GM23248 (cell line): ENCODE measurements around the gene SLC25A21. TPM values are rescaled to one million over a fixed set of nuclear protein-coding genes. Genes with fewer than 3 reads are reported as not detected.
"Not testable (repeated sequence)": the region's sequence is repeated elsewhere in the genome, so short reads cannot be mapped to it uniquely, and the experiment has no call there.

Source experiments
- DNase-seq: peaks from one replicate; pipeline ENCODE4 v3.0.0-alpha.2; 2015
- H2AFZ ChIP-seq: fragments of 200-600 bp; sonication (generic); 2 replicates; pipeline ENCODE4 v1.6.1; 2016; ENCODE audit warnings: antibody characterized with exemption
- H3F3A ChIP-seq: fragments of 200-600 bp; sonication (generic); 2 replicates; pipeline ENCODE4 v1.6.1; 2016; ENCODE audit warnings: mild to moderate bottlenecking, antibody characterized with exemption, mixed run types; ENCODE audit not compliant: insufficient read depth
- H3K27ac ChIP-seq: fragments of 200-600 bp; sonication (generic); 2 replicates; pipeline ENCODE4 v1.5.1; 2016; ENCODE audit warnings: mild to moderate bottlenecking
- H3K27me3 ChIP-seq: fragments of 200-600 bp; sonication (generic); replicated peaks from 2 replicates; pipeline ENCODE4 v1.6.1; 2016; ENCODE audit warnings: mild to moderate bottlenecking; ENCODE audit not compliant: insufficient read depth
- H3K36me3 ChIP-seq: fragments of 200-600 bp; sonication (generic); 2 replicates; pipeline ENCODE4 v1.6.1; 2016; ENCODE audit warnings: low read depth, mild to moderate bottlenecking
- H3K4me1 ChIP-seq: fragments of 200-600 bp; sonication (generic); 2 replicates; pipeline ENCODE4 v1.6.1; 2016; ENCODE audit warnings: mild to moderate bottlenecking; ENCODE audit not compliant: insufficient read depth
- H3K4me2 ChIP-seq: fragments of 200-600 bp; sonication (generic); one replicate; pipeline ENCODE4 v1.6.1; 2016; ENCODE audit warnings: mild to moderate bottlenecking; ENCODE audit not compliant: unreplicated experiment
- H3K4me3 ChIP-seq: fragments of 200-600 bp; sonication (generic); 2 replicates; pipeline ENCODE4 v1.5.1; 2016; ENCODE audit warnings: mild to moderate bottlenecking
- H3K79me2 ChIP-seq: fragments of 200-600 bp; sonication (generic); 2 replicates; pipeline ENCODE4 v1.6.1; 2016; ENCODE audit warnings: mild to moderate bottlenecking; ENCODE audit not compliant: insufficient read depth
- H3K9ac ChIP-seq: fragments of 200-600 bp; sonication (generic); 2 replicates; pipeline ENCODE4 v1.6.1; 2016; ENCODE audit warnings: mild to moderate bottlenecking
- H3K9me2 ChIP-seq: fragments of 200-600 bp; sonication (generic); 2 replicates; pipeline ENCODE4 v1.6.1; 2016; ENCODE audit warnings: mixed run types, mild to moderate bottlenecking, moderate library complexity; ENCODE audit not compliant: insufficient read depth
- H3K9me3 ChIP-seq: fragments of 200-600 bp; sonication (generic); one replicate; pipeline ENCODE4 v1.6.1; 2017; ENCODE audit warnings: low read depth
- H4K20me1 ChIP-seq: fragments of 200-600 bp; sonication (generic); 2 replicates; pipeline ENCODE4 v1.6.0; 2016; ENCODE audit not compliant: insufficient read depth
- EZH2 ChIP-seq: fragments of 200-600 bp; sonication (generic); IDR thresholded peaks from 2 replicates; pipeline ENCODE4 v1.6.1; 2018; ENCODE audit warnings: antibody characterized with exemption, mild to moderate bottlenecking; ENCODE audit not compliant: insufficient read depth, poor library complexity, severe bottlenecking
- EZH2phosphoT487 ChIP-seq: fragments of 200-600 bp; sonication (generic); IDR thresholded peaks from 2 replicates; pipeline ENCODE4 v1.6.1; 2018; ENCODE audit warnings: antibody characterized with exemption, moderate library complexity, mild to moderate bottlenecking, low read depth; ENCODE audit not compliant: insufficient read depth
- WGBS, 2 experiments: methylation state at CpG; one replicate each; pipeline ENCODE4 v1.1.6; 2015 to 2017; ENCODE audit warnings: low lambda C conversion rate in 2 of 2, low coverage in 1 of 2; ENCODE audit errors: missing lambda C conversion rate in 2 of 2; 5-methylcytosine and 5-hydroxymethylcytosine counted together
- in situ Hi-C: fragments of 300-500 bp; cut with MboI; formaldehyde crosslinking; loops from 2 replicates; pipeline ENCODE4 v1.15.0; 2020
- polyA plus RNA-seq: library from polyadenylated mRNA; unstranded; fragments of >200 nt; fragmentation: Nextera tagmentation; extraction: Ambion mirVana; gene quantifications from 2 replicates; pipeline ENCODE4 v1.2.1, GENCODE V29; 2016
- total RNA-seq: library from RNA; depleted of rRNA; stranded (reverse); fragments of >200 nt; shearing (Covaris generic); gene quantifications from 2 replicates; pipeline ENCODE4 v1.2.3, GENCODE V29; 2014

The SLC25A21 gene
- total and polyA plus RNA-seq, 2 experiments from 2014 or later, result 0.26 TPM; not detected in 1

DNA sequence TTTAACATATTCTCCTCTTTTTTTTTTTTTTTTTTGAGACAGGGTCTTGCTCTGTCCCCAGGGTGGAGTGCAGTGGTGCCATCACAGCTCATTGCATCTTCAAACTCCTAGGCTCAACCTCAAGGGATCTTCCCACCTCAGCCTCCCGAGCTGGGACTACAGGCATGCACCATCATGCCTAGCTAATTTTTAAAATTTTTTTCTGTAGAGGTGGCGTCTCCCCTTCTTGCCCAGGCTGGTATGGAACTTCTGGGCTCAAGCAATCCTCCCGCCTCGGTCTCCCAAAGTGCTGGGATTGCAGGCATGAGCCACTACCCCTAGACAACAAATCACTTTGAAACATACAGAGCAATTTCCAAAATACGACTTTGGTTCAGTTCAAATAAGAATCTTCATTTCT, 355.9 kb downstream of the SLC25A21 start:
- 0 out of 2 replicates have a peak, but pooled peaks cover 3% of the 10 kb centered on the region for H3K4me1 ChIP-seq
- no peaks in the 10 kb centered on the region for H3K9me2 ChIP-seq
- H3K27ac ChIP-seq, result no peak overlapping the region
- DNase-seq, result no peak
- H3K9me3 ChIP-seq, result no peaks in the 10 kb centered on the region
- H3K4me3 ChIP-seq, result no peak overlapping the region
- H4K20me1 ChIP-seq, result no peaks in the 10 kb centered on the region
- H3K27me3 ChIP-seq, result no peaks in the 10 kb centered on the region
- no peaks in the 10 kb centered on the region for H3K36me3 ChIP-seq
- H3F3A ChIP-seq, result no peaks in the 10 kb centered on the region
- TF ChIP-seq EZH2 (no peak), EZH2phosphoT487 (no peak)
- H3K9ac ChIP-seq, result no peak overlapping the region
- no peak overlapping the region for H2AFZ ChIP-seq
- in situ Hi-C loops, result no loop called here
- H3K79me2 ChIP-seq, result no peaks in the 10 kb centered on the region
- 66 to 68% methylated on average over 5 of the region's 5 CpGs for WGBS, 2 experiments
- no peak overlapping the region for H3K4me2 ChIP-seq

GRCh38 chr14:36814783-36815182, 357.6 kb downstream of the SLC25A21 start:
- H3K27ac ChIP-seq, H3K36me3 ChIP-seq, H3K9me3 ChIP-seq, H3K4me2 ChIP-seq, H3K79me2 ChIP-seq, H2AFZ ChIP-seq, H3K9me2 ChIP-seq, DNase-seq, H4K20me1 ChIP-seq, H3F3A ChIP-seq, H3K9ac ChIP-seq, H3K4me3 ChIP-seq, in situ Hi-C loops, H3K4me1 ChIP-seq, H3K27me3 ChIP-seq: not testable (repeated sequence)
- WGBS, 2 experiments, result 70 to 71% methylated on average over 5 of the region's 5 CpGs

DNA sequence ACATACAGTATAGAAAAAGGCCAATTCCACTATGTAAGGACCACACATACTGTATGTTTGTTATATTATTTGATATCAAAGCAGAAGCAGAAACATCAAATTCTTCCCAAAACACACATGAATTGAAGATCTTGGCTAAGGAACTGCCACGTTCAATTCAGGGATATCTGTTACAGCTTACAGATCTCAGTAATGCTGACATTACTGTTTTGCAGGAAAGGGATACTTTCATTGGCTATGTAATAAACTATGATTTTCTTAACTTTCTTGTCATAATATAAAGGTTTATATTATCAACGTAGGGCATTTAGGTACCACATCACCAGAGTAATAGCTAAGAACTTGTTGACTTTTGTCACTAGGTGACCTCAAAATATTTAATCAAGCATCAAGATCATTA, 362.2 kb downstream of the SLC25A21 start:
- no peaks in the 10 kb centered on the region for H3F3A ChIP-seq
- H3K4me3 ChIP-seq, result no peak overlapping the region
- H3K9me2 ChIP-seq, result no peaks in the 10 kb centered on the region
- H3K27ac ChIP-seq, result no peak overlapping the region
- TF ChIP-seq EZH2phosphoT487 (no peak), EZH2 (no peak)
- H2AFZ ChIP-seq, result no peak overlapping the region
- WGBS, 2 experiments, result 28 to 41% methylated on average over 2 of the region's 2 CpGs
- H3K9me3 ChIP-seq, result no peaks in the 10 kb centered on the region
- no peaks in the 10 kb centered on the region for H3K79me2 ChIP-seq
- no peak overlapping the region for H3K9ac ChIP-seq
- no peaks in the 10 kb centered on the region for H4K20me1 ChIP-seq
- in situ Hi-C loops, result no loop called here
- H3K27me3 ChIP-seq, result peaks cover 14% of the 10 kb centered on the region
- no peaks in the 10 kb centered on the region for H3K36me3 ChIP-seq
- H3K4me1 ChIP-seq, result no peaks in the 10 kb centered on the region
- H3K4me2 ChIP-seq, result no peak overlapping the region
- no peak for DNase-seq

DNA sequence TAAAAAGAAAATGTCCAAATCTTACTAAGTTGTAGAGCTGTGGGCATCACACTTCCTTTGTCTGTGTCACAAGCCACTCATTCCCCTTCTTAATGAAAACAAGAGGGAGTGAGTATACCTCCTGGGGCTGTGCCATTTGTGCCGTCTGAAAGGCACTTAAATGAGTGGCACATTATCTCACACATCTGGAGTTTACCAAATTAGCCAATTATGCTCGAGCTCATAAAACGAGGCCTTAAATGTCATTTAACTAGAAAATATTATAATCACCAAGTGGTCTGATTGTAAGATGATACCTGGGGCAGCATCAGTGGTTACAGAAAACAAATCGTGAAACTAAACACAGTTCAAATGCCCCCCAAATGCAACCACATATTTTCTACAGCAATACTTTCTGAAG, 364.7 kb downstream of the SLC25A21 start:
- no peaks in the 10 kb centered on the region for H4K20me1 ChIP-seq
- H3K9me2 ChIP-seq, result no peaks in the 10 kb centered on the region
- no peak overlapping the region for H3K9ac ChIP-seq
- DNase-seq, result no peak
- H3F3A ChIP-seq, result no peaks in the 10 kb centered on the region
- H3K27me3 ChIP-seq, result peaks cover 14% of the 10 kb centered on the region
- 12 to 28% methylated on average over 4 of the region's 4 CpGs for WGBS, 2 experiments
- no peaks in the 10 kb centered on the region for H3K36me3 ChIP-seq
- no peak overlapping the region for H2AFZ ChIP-seq
- no peak overlapping the region for H3K27ac ChIP-seq
- TF ChIP-seq EZH2phosphoT487, result no peak
- no peak for TF ChIP-seq EZH2
- H3K4me2 ChIP-seq, result no peak overlapping the region
- H3K4me1 ChIP-seq, result no peaks in the 10 kb centered on the region
- H3K9me3 ChIP-seq, result no peaks in the 10 kb centered on the region
- H3K4me3 ChIP-seq, result no peak overlapping the region
- in situ Hi-C loops, result no loop called here
- no peaks in the 10 kb centered on the region for H3K79me2 ChIP-seq

DNA sequence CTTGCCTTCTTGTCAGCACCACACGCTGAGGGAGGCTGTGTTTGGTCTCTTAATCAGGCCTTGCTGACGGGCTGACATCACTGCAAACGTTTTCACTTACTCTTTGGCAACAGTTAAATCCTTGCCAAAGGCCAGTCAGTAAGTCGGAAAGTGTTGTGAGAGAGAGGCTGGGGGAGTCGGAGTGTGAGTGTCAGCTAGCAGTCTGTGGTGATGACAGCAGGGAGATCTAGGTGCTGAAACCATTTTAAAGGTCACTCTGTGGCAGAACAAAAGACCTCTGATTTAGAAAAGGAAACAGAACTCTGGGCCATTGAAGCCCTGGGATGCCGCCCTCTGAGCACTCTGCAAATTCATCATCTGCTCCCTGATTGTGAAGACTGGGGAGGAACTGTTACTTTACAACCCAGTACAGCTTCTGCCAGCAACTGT, 367.3 kb downstream of the SLC25A21 start:
- Histone ChIP-seq H4K20me1 (no peaks in the 10 kb centered on the region), H3K9me3 (no peaks in the 10 kb centered on the region), H3K4me3 (no peak overlapping the region), H3K36me3 (no peaks in the 10 kb centered on the region), H3F3A (no peaks in the 10 kb centered on the region), H3K79me2 (no peaks in the 10 kb centered on the region), H3K9me2 (no peaks in the 10 kb centered on the region), H3K9ac (no peak overlapping the region), H2AFZ (no peak overlapping the region), H3K4me1 (no peaks in the 10 kb centered on the region), H3K27me3 (peaks cover 8% of the 10 kb centered on the region), H3K4me2 (no peak overlapping the region), H3K27ac (no peak overlapping the region)
- in situ Hi-C loops, result no loop called here
- peak; percentile 16 for DNase-seq
- WGBS, 2 experiments, result 4 to 6% methylated on average over 6 of the region's 6 CpGs
- TF ChIP-seq EZH2phosphoT487, result no peak
- TF ChIP-seq EZH2, result no peak
